SK-N-SH treated with all-trans-retinoic acid at 6 μM for 48 hours (cell line): ENCODE data around the gene NSG2.

Experiments used
- ATAC-seq: fragments of 200-7000 bp; cut with Tn5 transposase; 3 replicates; pipeline ENCODE4 v1.9.1; 2020; ENCODE audit warnings: mild to moderate bottlenecking, moderate library complexity
- ARNTL ChIP-seq: fragments of 450-650 bp; formaldehyde crosslinking; IDR thresholded peaks from 2 replicates; pipeline ENCODE4 v1.5.0; 2020; ENCODE audit warnings: low read depth, mild to moderate bottlenecking, moderate library complexity, borderline replicate concordance
- BACH2 ChIP-seq: fragments of 250-450 bp; sonication (Bioruptor Pico); IDR thresholded peaks from 2 replicates; pipeline ENCODE4 v1.9.0; 2021; ENCODE audit warnings: mild to moderate bottlenecking, borderline replicate concordance
- CSDC2 ChIP-seq: fragments of 250-450 bp; sonication (Bioruptor Pico); IDR thresholded peaks from 2 replicates; pipeline ENCODE4 v1.5.0; 2020; ENCODE audit warnings: mild to moderate bottlenecking, moderate library complexity
- CSRNP3 ChIP-seq: fragments of 250-450 bp; sonication (Bioruptor Pico); IDR thresholded peaks from 2 replicates; pipeline ENCODE4 v1.5.1; 2021; ENCODE audit warnings: mild to moderate bottlenecking, moderate library complexity
- ESRRG ChIP-seq: fragments of 250-450 bp; sonication (Bioruptor Pico); IDR thresholded peaks from 2 replicates; pipeline ENCODE4 v1.6.1; 2021; ENCODE audit warnings: mild to moderate bottlenecking
- GLIS3 ChIP-seq: fragments of 250-450 bp; sonication (Bioruptor Pico); IDR thresholded peaks from 2 replicates; pipeline ENCODE4 v1.5.0; 2020; ENCODE audit warnings: mild to moderate bottlenecking, moderate library complexity
- ISL1 ChIP-seq: fragments of 250-450 bp; sonication (Bioruptor Pico); IDR thresholded peaks from 2 replicates; pipeline ENCODE4 v2.1.2; 2022; ENCODE audit warnings: mild to moderate bottlenecking, moderate library complexity
- OSR1 ChIP-seq: fragments of 250-450 bp; sonication (Bioruptor Pico); IDR thresholded peaks from 2 replicates; pipeline ENCODE4 v1.8.0; 2022; ENCODE audit warnings: moderate library complexity, mild to moderate bottlenecking, inconsistent platforms
- PATZ1 ChIP-seq: fragments of 250-450 bp; sonication (Bioruptor Pico); IDR thresholded peaks from 2 replicates; pipeline ENCODE4 v1.8.0; 2020; ENCODE audit warnings: mild to moderate bottlenecking, moderate library complexity, borderline replicate concordance
- POU6F1 ChIP-seq: fragments of 250-450 bp; sonication (Bioruptor Pico); IDR thresholded peaks from 2 replicates; pipeline ENCODE4 v1.8.0; 2021; ENCODE audit warnings: low read depth, mild to moderate bottlenecking, moderate library complexity, borderline replicate concordance
- PPARA ChIP-seq: fragments of 250-450 bp; sonication (Bioruptor Pico); IDR thresholded peaks from 2 replicates; pipeline ENCODE4 v1.5.0; 2020; ENCODE audit warnings: mild to moderate bottlenecking, borderline replicate concordance
- RARB ChIP-seq: fragments of 250-450 bp; sonication (Bioruptor Pico); IDR thresholded peaks from 2 replicates; pipeline ENCODE4 v1.8.0; 2021; ENCODE audit warnings: mild to moderate bottlenecking, moderate library complexity
- SNAI2 ChIP-seq: fragments of 250-450 bp; sonication (Bioruptor Pico); IDR thresholded peaks from 2 replicates; pipeline ENCODE4 v1.5.0; 2020; ENCODE audit warnings: mild to moderate bottlenecking, moderate library complexity
- TCF4 ChIP-seq: fragments of 250-450 bp; sonication (Bioruptor Pico); IDR thresholded peaks from 2 replicates; pipeline ENCODE4 v1.8.0; 2021; ENCODE audit warnings: mild to moderate bottlenecking, moderate library complexity, borderline replicate concordance
- TOX ChIP-seq: fragments of 250-450 bp; sonication (Bioruptor Pico); IDR thresholded peaks from 2 replicates; pipeline ENCODE4 v1.8.0; 2021; ENCODE audit warnings: mild to moderate bottlenecking, moderate library complexity, borderline replicate concordance
- TSHZ2 ChIP-seq: fragments of 250-450 bp; sonication (Bioruptor Pico); IDR thresholded peaks from 2 replicates; pipeline ENCODE4 v1.5.0; 2020; ENCODE audit warnings: mild to moderate bottlenecking, moderate library complexity
- ZC3H10 ChIP-seq: fragments of 250-450 bp; sonication (Bioruptor Pico); IDR thresholded peaks from 2 replicates; pipeline ENCODE4 v1.5.1; 2021; ENCODE audit warnings: mild to moderate bottlenecking, moderate library complexity
- ZFP3 ChIP-seq: fragments of 250-450 bp; sonication (Bioruptor Pico); IDR thresholded peaks from 2 replicates; pipeline ENCODE4 v1.5.0; 2020; ENCODE audit warnings: mild to moderate bottlenecking, moderate library complexity
- ZNF565 ChIP-seq: fragments of 450-650 bp; formaldehyde crosslinking; conservative IDR thresholded peaks from 2 replicates; pipeline ENCODE4 v1.5.0; 2020; ENCODE audit warnings: low read depth, mild to moderate bottlenecking, moderate library complexity
- ZNF8 ChIP-seq: fragments of 450-650 bp; formaldehyde crosslinking; IDR thresholded peaks from 2 replicates; pipeline ENCODE4 v1.5.0; 2020; ENCODE audit warnings: mild to moderate bottlenecking, moderate library complexity
- TF ChIP-seq, protein P1 (sequence below): fragments of 250-450 bp; sonication (Bioruptor Pico); IDR thresholded peaks from 2 replicates; pipeline ENCODE4 v1.5.1; 2020; ENCODE audit warnings: low read depth, mild to moderate bottlenecking, moderate library complexity

The NSG2 gene

GRCh38 chr5:174097486-174098185 lies 52.1 kb downstream of the NSG2 start:
- TF ChIP-seq ZC3H10 (CRISPR knock-in tag) (no peak), ARNTL (CRISPR knock-in tag) (no peak), TSHZ2 (CRISPR knock-in tag) (no peak), CSDC2 (no peak), TOX (CRISPR knock-in tag) (no peak)
- peak; percentile 66 for ATAC-seq

DNA sequence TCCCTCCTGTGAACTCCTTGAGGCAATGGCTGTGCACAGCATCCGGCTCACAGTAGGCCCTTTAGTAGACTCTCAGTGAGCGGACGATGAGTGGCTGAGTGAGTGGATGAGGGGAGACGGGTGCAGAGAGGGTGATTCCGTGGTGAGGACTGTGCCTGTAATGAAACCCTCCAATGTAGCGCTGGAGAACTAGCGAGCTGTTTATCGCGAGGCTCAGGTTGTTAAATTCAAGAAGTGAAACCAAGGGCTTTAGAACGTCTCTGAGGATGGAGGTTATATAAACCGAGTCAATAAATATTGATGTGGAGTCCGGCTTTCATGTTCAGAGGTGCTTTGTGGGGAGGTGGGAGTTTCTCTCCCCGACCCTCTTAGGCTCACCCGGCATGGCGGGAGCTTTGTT lies 53.2 kb downstream of the NSG2 start:
- TF ChIP-seq PATZ1: no peak
- no peak for TF ChIP-seq POU6F1
- TF ChIP-seq RARB: no peak
- no peak for TF ChIP-seq CSRNP3 (CRISPR knock-in tag)
- TF ChIP-seq ZC3H10 (CRISPR knock-in tag): no peak
- TF ChIP-seq SNAI2 (CRISPR knock-in tag): no peak
- TF ChIP-seq OSR1 (CRISPR knock-in tag): no peak
- no peak for TF ChIP-seq ZNF8 (CRISPR knock-in tag)
- TF ChIP-seq ISL1 (CRISPR knock-in tag): no peak
- TF ChIP-seq ARNTL (CRISPR knock-in tag): no peak
- TF ChIP-seq TCF4: no peak
- TF ChIP-seq ESRRG (CRISPR knock-in tag): no peak
- ATAC-seq: no peak

DNA sequence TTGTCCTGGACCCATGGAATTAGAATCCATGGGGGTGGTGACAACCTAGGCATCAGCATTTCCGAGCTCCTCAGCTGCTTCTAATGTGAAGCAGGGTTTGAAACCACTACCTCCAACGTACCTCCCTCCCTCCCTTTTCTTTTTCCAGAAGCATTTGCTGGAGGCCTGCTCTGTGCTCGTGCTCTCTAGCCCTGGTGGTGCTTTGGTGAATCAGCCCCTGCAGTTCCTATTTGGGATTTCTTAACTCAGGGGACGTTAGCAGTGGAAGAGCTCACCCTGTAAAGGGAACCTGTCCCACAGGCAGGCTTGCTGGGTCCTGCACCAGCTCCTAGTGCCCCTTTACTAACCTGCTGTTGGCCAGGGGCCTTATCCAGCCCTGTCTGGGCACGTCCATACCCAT lies 55.0 kb downstream of the NSG2 start:
- TF ChIP-seq ARNTL (CRISPR knock-in tag): no peak
- no peak for TF ChIP-seq TOX (CRISPR knock-in tag)
- no peak for TF ChIP-seq BACH2 (CRISPR knock-in tag)
- no peak for TF ChIP-seq ESRRG (CRISPR knock-in tag)
- TF ChIP-seq PATZ1: no peak
- no peak for TF ChIP-seq GLIS3 (CRISPR knock-in tag)
- TF ChIP-seq ISL1 (CRISPR knock-in tag): no peak
- no peak for TF ChIP-seq ZFP3 (CRISPR knock-in tag)
- no peak for ATAC-seq

DNA sequence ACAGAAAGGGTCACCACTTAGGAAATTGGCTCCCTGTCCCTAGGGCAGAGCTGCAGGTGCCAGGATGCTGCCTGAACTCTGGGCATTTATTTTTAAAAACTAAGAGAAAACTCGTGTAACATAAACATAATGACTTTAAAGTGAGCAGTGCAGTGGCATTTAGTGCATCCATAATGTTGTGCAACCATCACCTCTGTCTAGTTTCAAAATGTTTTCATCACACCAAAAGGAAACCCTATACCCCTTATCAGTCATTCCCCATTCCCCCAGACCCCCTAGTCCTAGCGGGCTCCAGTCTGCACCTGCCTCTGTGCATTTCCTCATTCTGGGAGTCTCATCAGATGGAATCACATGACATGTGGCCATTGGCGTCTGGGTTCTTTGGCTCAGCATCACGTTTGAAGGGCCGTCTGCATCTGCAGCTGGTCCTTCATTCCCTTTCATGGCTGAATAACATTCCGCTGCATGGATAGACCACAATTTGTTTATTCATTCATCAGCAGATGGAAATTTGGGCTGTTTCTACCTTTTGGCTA lies 55.8 kb downstream of the NSG2 start:
- ATAC-seq: no peak
- no peak for TF ChIP-seq ZNF565 (CRISPR knock-in tag)
- no peak for TF ChIP-seq ZC3H10 (CRISPR knock-in tag)
- TF ChIP-seq ZFP3 (CRISPR knock-in tag): no peak
- no peak for TF ChIP-seq PPARA
- TF ChIP-seq CSRNP3 (CRISPR knock-in tag): no peak
- no peak for TF ChIP-seq POU6F1
- no peak for TF ChIP-seq OSR1 (CRISPR knock-in tag)
- TF ChIP-seq, protein P1, sequence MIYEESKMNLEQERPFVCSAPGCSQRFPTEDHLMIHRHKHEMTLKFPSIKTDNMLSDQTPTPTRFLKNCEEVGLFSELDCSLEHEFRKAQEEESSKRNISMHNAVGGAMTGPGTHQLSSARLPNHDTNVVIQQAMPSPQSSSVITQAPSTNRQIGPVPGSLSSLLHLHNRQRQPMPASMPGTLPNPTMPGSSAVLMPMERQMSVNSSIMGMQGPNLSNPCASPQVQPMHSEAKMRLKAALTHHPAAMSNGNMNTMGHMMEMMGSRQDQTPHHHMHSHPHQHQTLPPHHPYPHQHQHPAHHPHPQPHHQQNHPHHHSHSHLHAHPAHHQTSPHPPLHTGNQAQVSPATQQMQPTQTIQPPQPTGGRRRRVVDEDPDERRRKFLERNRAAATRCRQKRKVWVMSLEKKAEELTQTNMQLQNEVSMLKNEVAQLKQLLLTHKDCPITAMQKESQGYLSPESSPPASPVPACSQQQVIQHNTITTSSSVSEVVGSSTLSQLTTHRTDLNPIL (CRISPR knock-in tag): no peak
